Endothelial cell of umbilical vein (primary cell): ENCODE results near the gene L3MBTL4. TPM values are rescaled to one million over a fixed set of nuclear protein-coding genes. Genes with fewer than 3 reads are reported as not detected.

Source experiments
- BruUV-seq: library from RNA; stranded (reverse); fragments of 400-500 nt; replicated peaks from 2 replicates; lab custom pipeline; 2021; lab: Mats Ljungman, UMichigan
- CTCF ChIA-PET: fragments of 300-600, 350-600 bp; sonication (Branson Sonifier 250); formaldehyde crosslinking; loops from one replicate; lab custom pipeline; 2021; ENCODE audit warnings: antibody characterized with exemption, inconsistent platforms; lab: Charles Lee
- POLR2A ChIA-PET: fragments of 300-600, 350-600 bp; sonication (Branson Sonifier 250); formaldehyde crosslinking; loops from one replicate; lab custom pipeline; 2021; ENCODE audit warnings: antibody characterized with exemption, inconsistent platforms; lab: Charles Lee
- DNase-seq: peaks from one replicate; pipeline ENCODE4 v3.0.0-alpha.2; 2011; ENCODE audit warnings: low read depth, low spot score
- FAIRE-seq: peaks from 2 replicates; lab custom pipeline; 2011; peaks lifted over from hg19 to GRCh38; lab: Jason Lieb, UNC
- H2AFZ ChIP-seq: 2 replicates; pipeline ENCODE4 v1.6.0; 2012; ENCODE audit warnings: low read depth, low read length, control low read depth, inconsistent platforms
- H3K27ac ChIP-seq: 2 replicates; pipeline ENCODE4 v1.5.1; 2011; ENCODE audit warnings: low read depth, mild to moderate bottlenecking, control low read depth, low read length, moderate library complexity; ENCODE audit not compliant: insufficient read depth
- H3K27me3 ChIP-seq, 2 experiments: 2 replicates each; pipeline versions ENCODE4 v1.6.0 to v1.6.1; 2011; ENCODE audit warnings: low read length in 2 of 2, mixed read lengths in 1 of 2; ENCODE audit not compliant: control insufficient read depth in 2 of 2, insufficient read depth in 2 of 2
- H3K36me3 ChIP-seq, 2 experiments: 2 replicates in 1 of 2; 3 replicates in 1 of 2; pipeline ENCODE4 v1.5.1; 2011; ENCODE audit warnings: low read length in 2 of 2, mild to moderate bottlenecking in 1 of 2, moderate library complexity in 1 of 2; ENCODE audit not compliant: control insufficient read depth in 2 of 2, insufficient read depth in 2 of 2; ENCODE audit errors: extremely low read depth in 1 of 2
- H3K4me1 ChIP-seq: 3 replicates; pipeline ENCODE4 v1.5.1; 2011; ENCODE audit warnings: mild to moderate bottlenecking, low read length; ENCODE audit not compliant: control insufficient read depth, insufficient read depth; ENCODE audit errors: extremely low read depth
- H3K4me2 ChIP-seq: 2 replicates; pipeline ENCODE4 v1.6.1; 2011; ENCODE audit warnings: low read length, control low read depth, mixed read lengths; ENCODE audit not compliant: insufficient read depth
- H3K4me3 ChIP-seq, 3 experiments: fragments of 200-600 bp in 1 of 3; sonication (generic), shearing (Covaris generic) in 1 of 3; replicated peaks in 1 of 3; 2 replicates each; pipeline ENCODE4 v1.5.1; 2011 to 2016; ENCODE audit warnings: control low read depth in 3 of 3, low read length in 3 of 3, mild to moderate bottlenecking in 2 of 3, inconsistent platforms in 1 of 3, low read depth in 1 of 3, moderate library complexity in 1 of 3; ENCODE audit not compliant: insufficient read depth in 1 of 3
- H3K79me2 ChIP-seq: 2 replicates; pipeline ENCODE4 v1.6.0; 2012; ENCODE audit warnings: low read length, inconsistent platforms; ENCODE audit not compliant: control insufficient read depth, insufficient read depth
- H3K9ac ChIP-seq: replicated peaks from 2 replicates; pipeline ENCODE3; 2011; ENCODE audit warnings: low read length, control low read depth; ENCODE audit not compliant: insufficient read depth; ENCODE audit errors: extremely low read depth
- H3K9me1 ChIP-seq: replicated peaks from 3 replicates; pipeline ENCODE4 v1.6.0; 2011; ENCODE audit warnings: mild to moderate bottlenecking, low read length; ENCODE audit not compliant: control insufficient read depth, insufficient read depth; ENCODE audit errors: extremely low read depth
- H3K9me3 ChIP-seq: replicated peaks from 2 replicates; pipeline ENCODE4 v1.5.1; 2012; ENCODE audit warnings: low read length, inconsistent platforms; ENCODE audit not compliant: control insufficient read depth, insufficient read depth
- H4K20me1 ChIP-seq: replicated peaks from 2 replicates; pipeline ENCODE3; 2011; ENCODE audit warnings: mild to moderate bottlenecking, low read length; ENCODE audit not compliant: control insufficient read depth, insufficient read depth; ENCODE audit errors: extremely low read depth
- CTCF ChIP-seq, 2 donors: IDR thresholded peaks; 1 replicate in 1 of 2; 2 replicates in 1 of 2; pipeline ENCODE4 v1.5.1; 2011; ENCODE audit warnings: low read length in 2 of 2, mild to moderate bottlenecking in 2 of 2, moderate library complexity in 2 of 2, control low read depth in 1 of 2, inconsistent platforms in 1 of 2, low read depth in 1 of 2; ENCODE audit not compliant: insufficient read depth in 1 of 2; ENCODE audit errors: extremely low read depth in 1 of 2
- EZH2 ChIP-seq: IDR thresholded peaks from 2 replicates; pipeline ENCODE4 v1.6.1; 2012; ENCODE audit warnings: borderline replicate concordance, low read depth, mild to moderate bottlenecking, moderate library complexity, low read length, inconsistent platforms; ENCODE audit not compliant: severe bottlenecking
- GATA2 ChIP-seq: IDR thresholded peaks from 2 replicates; pipeline ENCODE4 v1.7.0; 2011; ENCODE audit warnings: low read depth, mild to moderate bottlenecking, moderate library complexity, mixed read lengths, low read length; ENCODE audit not compliant: insufficient read length, insufficient read depth
- JUN ChIP-seq: IDR thresholded peaks from 2 replicates; pipeline ENCODE4 v1.6.1; 2011; ENCODE audit warnings: borderline replicate concordance, low read depth; ENCODE audit not compliant: insufficient read length, insufficient read depth
- MAX ChIP-seq: IDR thresholded peaks from 2 replicates; pipeline ENCODE4 v1.6.1; 2011; ENCODE audit not compliant: insufficient read depth, insufficient read length
- POLR2A ChIP-seq: IDR thresholded peaks from 2 replicates; pipeline ENCODE4 v1.6.1; 2012; ENCODE audit warnings: low read depth, mild to moderate bottlenecking, control low read depth, low read length
- POLR2AphosphoS5 ChIP-seq: IDR thresholded peaks from 2 replicates; pipeline ENCODE4 v1.6.1; 2012; ENCODE audit warnings: low read depth, mild to moderate bottlenecking, control low read depth, low read length, moderate library complexity; ENCODE audit not compliant: insufficient read depth
- dilution Hi-C: fragments of 300-500 bp; cut with MboI; formaldehyde crosslinking; loops from one replicate; pipeline ENCODE4 v1.15.0; 2019; ENCODE audit warnings: low sequenced_read_pairs; ENCODE audit not compliant: extremely low pct_ligation_motif_present
- intact Hi-C: fragments of 100-400 bp; cut with micrococcal nuclease; formaldehyde crosslinking; loops from one replicate; pipeline ENCODE4 v1.10.0; 2022
- polyA plus RNA-seq, 4 experiments: library from polyadenylated mRNA; depleted of rRNA in 3 of 4; stranded (reverse) in 3 of 4; unstranded in 1 of 4; fragments of >200 nt; gene quantifications; 2 replicates each; pipeline versions ENCODE4 v1.2.1 to v1.2.3, GENCODE V29; 2011 to 2012; ENCODE audit warnings: missing spikeins in 1 of 4
- total RNA-seq: library from RNA; stranded (reverse); gene quantifications from 2 replicates; pipeline ENCODE4 v1.2.3, GENCODE V29; 2021

L3MBTL4 gene
- total and polyA plus RNA-seq, 2 donors (not counting 3 experiments of a cell fraction or from before 2014, with no cell fraction given), result 0.80 TPM; not detected in 1

- no peaks in the 10 kb centered on the region for H4K20me1 ChIP-seq
- H3K4me2 ChIP-seq, result no peak overlapping the region
- no peak overlapping the region for H3K4me3 ChIP-seq
- FAIRE-seq (no peak), DNase-seq (no peak)
- H3K9ac ChIP-seq, result no peak overlapping the region
- no peaks in the 10 kb centered on the region for H3K27me3 ChIP-seq
- H3K4me1 ChIP-seq, result no peaks in the 10 kb centered on the region
- ChIA-PET POLR2A (no interaction called here), CTCF (no interaction called here)
- no TSS peak for BruUV-seq
- H3K79me2 ChIP-seq, result no peaks in the 10 kb centered on the region
- no peak overlapping the region for H3K27ac ChIP-seq
- no peak for TF ChIP-seq EZH2
- no peak for TF ChIP-seq MAX
- intact Hi-C loops, result no loop called here
- dilution Hi-C loops, result no loop called here
- H2AFZ ChIP-seq, result no peak overlapping the region
- H3K9me3 ChIP-seq, result no peaks in the 10 kb centered on the region
- no peaks in the 10 kb centered on the region for H3K36me3 ChIP-seq
- no peaks in the 10 kb centered on the region for H3K9me1 ChIP-seq
These were observed 47.5 kb downstream of the L3MBTL4 start for GRCh38 chr18:6367208-6367607.

- FAIRE-seq (no peak), DNase-seq (no peak)
- POLR2A ChIA-PET, result no interaction called here
- BruUV-seq, result no TSS peak
- Histone ChIP-seq H3K79me2 (no peaks in the 10 kb centered on the region), H3K4me3 (no peak overlapping the region), H3K9me3 (no peaks in the 10 kb centered on the region), H2AFZ (no peak overlapping the region), H3K36me3 (no peaks in the 10 kb centered on the region), H3K4me1 (no peaks in the 10 kb centered on the region), H4K20me1 (no peaks in the 10 kb centered on the region), H3K4me2 (no peak overlapping the region), H3K9ac (no peak overlapping the region), H3K27ac (no peak overlapping the region), H3K9me1 (no peaks in the 10 kb centered on the region), H3K27me3 (no peaks in the 10 kb centered on the region)
- CTCF ChIA-PET, result no interaction called here
- dilution Hi-C loops, result no loop called here
- intact Hi-C loops, result no loop called here
- TF ChIP-seq POLR2AphosphoS5 (no peak), MAX (no peak), POLR2A (no peak), CTCF (IDR thresholded peaks at IDR 0.05; ENCODE audit: extremely low read depth in 1 of 2, insufficient read depth in 1 of 2, low read depth in 1 of 2, low read length in 2 of 2) (no peak), EZH2 (no peak), GATA2 (no peak), JUN (no peak)
These were observed 47.9 kb downstream of the L3MBTL4 start for GRCh38 chr18:6366776-6367175.
